Measurements from ENCODE around the gene CD2BP2. TPM values are rescaled to one million over a fixed set of nuclear protein-coding genes. Genes with fewer than 3 reads are reported as not detected.
"Not testable (repeated sequence)": the region's sequence is repeated elsewhere in the genome, so short reads cannot be mapped to it uniquely, and the experiment has no call there.

Gene CD2BP2
- total RNA-seq, 1 experiment from 2014 or later: 45.4 TPM

GRCh38 chr16:30346286-30346685 is 8.8 kb downstream of the CD2BP2 start:
- no peaks in the 10 kb centered on the region for H3K27me3 ChIP-seq (ENCODE audit: low read length)
- peaks cover 3% of the 10 kb centered on the region; the same call in 1 of the 2 replicates for H3K79me2 ChIP-seq (ENCODE audit: low read length)
- no peak overlapping the region for H2AFZ ChIP-seq (ENCODE audit: low read length)
- H3K27ac ChIP-seq (ENCODE audit: low read length): no peak overlapping the region
- no peak overlapping the region for H3K4me3 ChIP-seq (ENCODE audit: low read length)
- H3K4me2 ChIP-seq (ENCODE audit: low read depth, low read length, poor library complexity, severe bottlenecking): no peak overlapping the region
- peak; percentile 27 for DNase-seq
- no peaks in the 10 kb centered on the region for H3K9me2 ChIP-seq (replicated peaks; ENCODE audit: insufficient read depth, low read length)
- peaks cover 31% of the 10 kb centered on the region for H3K4me1 ChIP-seq (ENCODE audit: low read length)
- H3K9me3 ChIP-seq (ENCODE audit: low read length): no peaks in the 10 kb centered on the region
- no peaks in the 10 kb centered on the region for H3K36me3 ChIP-seq (ENCODE audit: insufficient read depth, low read length)
- no peaks in the 10 kb centered on the region for H4K20me1 ChIP-seq (ENCODE audit: insufficient read depth, low read depth, low read length)
- H3K9ac ChIP-seq (ENCODE audit: low read length): no peak overlapping the region

GRCh38 chr16:30343491-30343820 is 11.7 kb downstream of the CD2BP2 start:
- not testable (repeated sequence) for H3K9me2 ChIP-seq (replicated peaks; ENCODE audit: insufficient read depth, low read length); H3K27me3 ChIP-seq (ENCODE audit: low read length); H3K4me3 ChIP-seq (ENCODE audit: low read length); H3K4me2 ChIP-seq (ENCODE audit: low read depth, low read length, poor library complexity, severe bottlenecking); H4K20me1 ChIP-seq (ENCODE audit: insufficient read depth, low read depth, low read length); H3K9ac ChIP-seq (ENCODE audit: low read length); H3K36me3 ChIP-seq (ENCODE audit: insufficient read depth, low read length); H3K9me3 ChIP-seq (ENCODE audit: low read length); H3K79me2 ChIP-seq (ENCODE audit: low read length); H3K27ac ChIP-seq (ENCODE audit: low read length); H3K4me1 ChIP-seq (ENCODE audit: low read length); H2AFZ ChIP-seq (ENCODE audit: low read length)
- peak; percentile 5 for DNase-seq

- no peaks in the 10 kb centered on the region for H3K9me2 ChIP-seq (replicated peaks; ENCODE audit: insufficient read depth, low read length)
- no peak overlapping the region for H2AFZ ChIP-seq (ENCODE audit: low read length)
- H3K79me2 ChIP-seq (ENCODE audit: low read length): no peaks in the 10 kb centered on the region
- no peaks in the 10 kb centered on the region for H4K20me1 ChIP-seq (ENCODE audit: insufficient read depth, low read depth, low read length)
- no peaks in the 10 kb centered on the region for H3K9me3 ChIP-seq (ENCODE audit: low read length)
- H3K4me2 ChIP-seq (ENCODE audit: low read depth, low read length, poor library complexity, severe bottlenecking): no peak overlapping the region
- no peaks in the 10 kb centered on the region for H3K36me3 ChIP-seq (ENCODE audit: insufficient read depth, low read length)
- H3K9ac ChIP-seq (ENCODE audit: low read length): no peak overlapping the region
- H3K4me1 ChIP-seq (ENCODE audit: low read length): no peaks in the 10 kb centered on the region
- peak; percentile 37 for DNase-seq
- no peaks in the 10 kb centered on the region for H3K27me3 ChIP-seq (ENCODE audit: low read length)
- H3K27ac ChIP-seq (ENCODE audit: low read length): no peak overlapping the region
- no peak overlapping the region for H3K4me3 ChIP-seq (ENCODE audit: low read length)
Measured at GRCh38 chr16:30342751-30343490, 12.2 kb downstream of the CD2BP2 start.

- not testable (repeated sequence) for H4K20me1 ChIP-seq (ENCODE audit: insufficient read depth, low read depth, low read length); H3K27me3 ChIP-seq (ENCODE audit: low read length); H3K4me3 ChIP-seq (ENCODE audit: low read length); H3K9me3 ChIP-seq (ENCODE audit: low read length); H3K36me3 ChIP-seq (ENCODE audit: insufficient read depth, low read length); H3K4me1 ChIP-seq (ENCODE audit: low read length); H3K79me2 ChIP-seq (ENCODE audit: low read length); H2AFZ ChIP-seq (ENCODE audit: low read length); H3K4me2 ChIP-seq (ENCODE audit: low read depth, low read length, poor library complexity, severe bottlenecking); H3K27ac ChIP-seq (ENCODE audit: low read length); H3K9ac ChIP-seq (ENCODE audit: low read length); H3K9me2 ChIP-seq (replicated peaks; ENCODE audit: insufficient read depth, low read length)
- peak; percentile 49 for DNase-seq
Measured at GRCh38 chr16:30341971-30342370, 13.1 kb downstream of the CD2BP2 start.

- no peak overlapping the region for H3K4me2 ChIP-seq (ENCODE audit: low read depth, low read length, poor library complexity, severe bottlenecking)
- no peak overlapping the region for H3K4me3 ChIP-seq (ENCODE audit: low read length)
- DNase-seq: peak; percentile 35
Measured at GRCh38 chr16:30340621-30341020, 14.5 kb downstream of the CD2BP2 start.

GRCh38 chr16:30338715-30339114 is 16.4 kb downstream of the CD2BP2 start:
- H3K27me3 ChIP-seq (ENCODE audit: low read length); H3K9me2 ChIP-seq (replicated peaks; ENCODE audit: insufficient read depth, low read length); H3K27ac ChIP-seq (ENCODE audit: low read length): not testable (repeated sequence)

More at GRCh38 chr16:30340621-30341020, 14.5 kb downstream of the CD2BP2 start:
- Histone ChIP-seq H3K4me1 (ENCODE audit: low read length) (peaks cover 8% of the 10 kb centered on the region), H4K20me1 (ENCODE audit: insufficient read depth, low read depth, low read length) (no peaks in the 10 kb centered on the region), H3K79me2 (ENCODE audit: low read length) (no peaks in the 10 kb centered on the region), H3K27ac (ENCODE audit: low read length) (no peak overlapping the region), H2AFZ (ENCODE audit: low read length) (no peak overlapping the region), H3K9me3 (ENCODE audit: low read length) (no peaks in the 10 kb centered on the region), H3K9ac (ENCODE audit: low read length) (no peak overlapping the region), H3K27me3 (ENCODE audit: low read length) (no peaks in the 10 kb centered on the region), H3K9me2 (replicated peaks; ENCODE audit: insufficient read depth, low read length) (no peaks in the 10 kb centered on the region), H3K36me3 (ENCODE audit: insufficient read depth, low read length) (no peaks in the 10 kb centered on the region)

GRCh38 chr16:30337964-30338357 is 17.1 kb downstream of the CD2BP2 start:
- H3K9ac ChIP-seq (ENCODE audit: low read length); DNase-seq; H3K36me3 ChIP-seq (ENCODE audit: insufficient read depth, low read length); H3K4me3 ChIP-seq (ENCODE audit: low read length); H3K9me2 ChIP-seq (replicated peaks; ENCODE audit: insufficient read depth, low read length); H4K20me1 ChIP-seq (ENCODE audit: insufficient read depth, low read depth, low read length); H3K9me3 ChIP-seq (ENCODE audit: low read length); H3K27me3 ChIP-seq (ENCODE audit: low read length); H3K4me2 ChIP-seq (ENCODE audit: low read depth, low read length, poor library complexity, severe bottlenecking); H2AFZ ChIP-seq (ENCODE audit: low read length); H3K79me2 ChIP-seq (ENCODE audit: low read length); H3K27ac ChIP-seq (ENCODE audit: low read length): not testable (repeated sequence)
- peaks cover 11% of the 10 kb centered on the region for H3K4me1 ChIP-seq (ENCODE audit: low read length)

More at GRCh38 chr16:30338715-30339114, 16.4 kb downstream of the CD2BP2 start:
- peaks cover 11% of the 10 kb centered on the region for H3K4me1 ChIP-seq (ENCODE audit: low read length)
- not testable (repeated sequence) for H3K4me3 ChIP-seq (ENCODE audit: low read length); H3K79me2 ChIP-seq (ENCODE audit: low read length); H4K20me1 ChIP-seq (ENCODE audit: insufficient read depth, low read depth, low read length); H2AFZ ChIP-seq (ENCODE audit: low read length); H3K9me3 ChIP-seq (ENCODE audit: low read length); H3K36me3 ChIP-seq (ENCODE audit: insufficient read depth, low read length); H3K9ac ChIP-seq (ENCODE audit: low read length); H3K4me2 ChIP-seq (ENCODE audit: low read depth, low read length, poor library complexity, severe bottlenecking)
- DNase-seq: peak; percentile 32

- peak overlapping the region; percentile 79 for H3K27ac ChIP-seq (ENCODE audit: low read length)
- no peaks in the 10 kb centered on the region for H3K36me3 ChIP-seq (ENCODE audit: insufficient read depth, low read length)
- H4K20me1 ChIP-seq (ENCODE audit: insufficient read depth, low read depth, low read length): no peaks in the 10 kb centered on the region
- H3K9ac ChIP-seq (ENCODE audit: low read length): peak overlapping the region; percentile 69
- H3K4me1 ChIP-seq (ENCODE audit: low read length): peaks cover 14% of the 10 kb centered on the region
- peak overlapping the region; percentile 90 for H3K4me2 ChIP-seq (ENCODE audit: low read depth, low read length, poor library complexity, severe bottlenecking)
- peaks cover 28% of the 10 kb centered on the region for H3K79me2 ChIP-seq (ENCODE audit: low read length)
- no peaks in the 10 kb centered on the region for H3K9me3 ChIP-seq (ENCODE audit: low read length)
- H3K27me3 ChIP-seq (ENCODE audit: low read length): no peaks in the 10 kb centered on the region
- H3K9me2 ChIP-seq (replicated peaks; ENCODE audit: insufficient read depth, low read length): no peaks in the 10 kb centered on the region
- peak overlapping the region; percentile 74 for H3K4me3 ChIP-seq (ENCODE audit: low read length)
- peak; percentile 39 for DNase-seq
- no peak overlapping the region; the same call in 1 of the 2 replicates for H2AFZ ChIP-seq (ENCODE audit: low read length)
Measured at GRCh38 chr16:30335598-30336474, 19.3 kb downstream of the CD2BP2 start.
